ENCODE data around the gene RIC3. TPM values are rescaled to one million over a fixed set of nuclear protein-coding genes. Genes with fewer than 3 reads are reported as not detected.

RIC3 gene
- total RNA-seq, 1 experiment from 2014 or later: not detected

GRCh38 chr11:8190431-8190830 lies 21.6 kb upstream of the RIC3 start:
- H3K4me2 ChIP-seq (ENCODE audit: low read length): no peak overlapping the region
- no peak overlapping the region for H2AFZ ChIP-seq (ENCODE audit: low read length)
- H3K4me1 ChIP-seq (ENCODE audit: insufficient read depth, low read length): peaks cover 5% of the 10 kb centered on the region
- H3K36me3 ChIP-seq (ENCODE audit: low read depth, low read length): no peaks in the 10 kb centered on the region
- H3K9me2 ChIP-seq (replicated peaks; ENCODE audit: low read length): no peaks in the 10 kb centered on the region
- no peak overlapping the region for H3K27ac ChIP-seq (ENCODE audit: low read length)
- intact Hi-C loops (cut with micrococcal nuclease): no loop called here
- BruUV-seq (replicated peaks): no TSS peak
- H4K20me1 ChIP-seq (ENCODE audit: low read length): no peaks in the 10 kb centered on the region
- H3K27me3 ChIP-seq (ENCODE audit: low read length): peaks cover 10% of the 10 kb centered on the region; the same call in 1 of the 2 replicates
- H3K9me3 ChIP-seq (ENCODE audit: low read length): no peaks in the 10 kb centered on the region
- no peak for ATAC-seq
- no peaks in the 10 kb centered on the region for H3K79me2 ChIP-seq (ENCODE audit: low read length)
- no peak overlapping the region for H3K9ac ChIP-seq (ENCODE audit: low read length)
- TF ChIP-seq EZH2phosphoT487 (IDR thresholded peaks at IDR 0.05; ENCODE audit: borderline replicate concordance, low read length) (no peak), EZH2 (IDR thresholded peaks at IDR 0.05; ENCODE audit: low read length, unreplicated experiment) (no peak)
- TF ChIP-seq, protein P1, sequence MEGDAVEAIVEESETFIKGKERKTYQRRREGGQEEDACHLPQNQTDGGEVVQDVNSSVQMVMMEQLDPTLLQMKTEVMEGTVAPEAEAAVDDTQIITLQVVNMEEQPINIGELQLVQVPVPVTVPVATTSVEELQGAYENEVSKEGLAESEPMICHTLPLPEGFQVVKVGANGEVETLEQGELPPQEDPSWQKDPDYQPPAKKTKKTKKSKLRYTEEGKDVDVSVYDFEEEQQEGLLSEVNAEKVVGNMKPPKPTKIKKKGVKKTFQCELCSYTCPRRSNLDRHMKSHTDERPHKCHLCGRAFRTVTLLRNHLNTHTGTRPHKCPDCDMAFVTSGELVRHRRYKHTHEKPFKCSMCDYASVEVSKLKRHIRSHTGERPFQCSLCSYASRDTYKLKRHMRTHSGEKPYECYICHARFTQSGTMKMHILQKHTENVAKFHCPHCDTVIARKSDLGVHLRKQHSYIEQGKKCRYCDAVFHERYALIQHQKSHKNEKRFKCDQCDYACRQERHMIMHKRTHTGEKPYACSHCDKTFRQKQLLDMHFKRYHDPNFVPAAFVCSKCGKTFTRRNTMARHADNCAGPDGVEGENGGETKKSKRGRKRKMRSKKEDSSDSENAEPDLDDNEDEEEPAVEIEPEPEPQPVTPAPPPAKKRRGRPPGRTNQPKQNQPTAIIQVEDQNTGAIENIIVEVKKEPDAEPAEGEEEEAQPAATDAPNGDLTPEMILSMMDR (conservative IDR thresholded peaks at IDR 0.05; ENCODE audit: low read depth, low read length): no peak
- ChIA-PET POLR2A (ENCODE audit: unreplicated experiment) (no interaction called here), CTCF (interaction anchor here (0.6 to 1.2 kb wide), 3 partner anchors 100 to 1802 kb away, joined by 3 to 5 read pairs (median 4); no protein-coding TSS in a partner anchor)
- DNase-seq: no peak
- H3K4me3 ChIP-seq (ENCODE audit: low read length): no peak overlapping the region
- no peaks in the 10 kb centered on the region for H3F3A ChIP-seq (ENCODE audit: low read length, unreplicated experiment)

GRCh38 chr11:8186429-8186828 lies 17.6 kb upstream of the RIC3 start:
- H3K27me3 ChIP-seq (ENCODE audit: low read length): peaks cover 39% of the 10 kb centered on the region

GRCh38 chr11:8183111-8183510 lies 14.3 kb upstream of the RIC3 start:
- intact Hi-C loops (cut with micrococcal nuclease): no loop called here
- no peak overlapping the region for H3K9ac ChIP-seq (ENCODE audit: low read length)
- H3K4me3 ChIP-seq (ENCODE audit: low read length): no peak overlapping the region
- no peak overlapping the region for H3K27ac ChIP-seq (ENCODE audit: low read length)
- H3K79me2 ChIP-seq (ENCODE audit: low read length): no peaks in the 10 kb centered on the region
- BruUV-seq (replicated peaks): no TSS peak
- H3K9me2 ChIP-seq (replicated peaks; ENCODE audit: low read length): no peaks in the 10 kb centered on the region
- no peaks in the 10 kb centered on the region for H3K36me3 ChIP-seq (ENCODE audit: low read depth, low read length)
- H4K20me1 ChIP-seq (ENCODE audit: low read length): no peaks in the 10 kb centered on the region
- DNase-seq (no peak), ATAC-seq (no peak)
- ChIA-PET CTCF (no interaction called here), POLR2A (ENCODE audit: unreplicated experiment) (no interaction called here)
- no peaks in the 10 kb centered on the region for H3K4me1 ChIP-seq (ENCODE audit: insufficient read depth, low read length)
- H3K27me3 ChIP-seq (ENCODE audit: low read length): peaks cover 71% of the 10 kb centered on the region
- H2AFZ ChIP-seq (ENCODE audit: low read length): no peak overlapping the region
- H3K4me2 ChIP-seq (ENCODE audit: low read length): no peak overlapping the region
- H3F3A ChIP-seq (ENCODE audit: low read length, unreplicated experiment): no peaks in the 10 kb centered on the region
- no peaks in the 10 kb centered on the region for H3K9me3 ChIP-seq (ENCODE audit: low read length)
- TF ChIP-seq EZH2phosphoT487 (IDR thresholded peaks at IDR 0.05; ENCODE audit: borderline replicate concordance, low read length) (no peak), EZH2 (IDR thresholded peaks at IDR 0.05; ENCODE audit: low read length, unreplicated experiment) (no peak)
- TF ChIP-seq, protein P1 (conservative IDR thresholded peaks at IDR 0.05; ENCODE audit: low read depth, low read length): no peak

More at GRCh38 chr11:8186429-8186828, 17.6 kb upstream of the RIC3 start:
- no TSS peak for BruUV-seq (replicated peaks)
- H3K4me1 ChIP-seq (ENCODE audit: insufficient read depth, low read length): peaks cover 5% of the 10 kb centered on the region
- H3K36me3 ChIP-seq (ENCODE audit: low read depth, low read length): no peaks in the 10 kb centered on the region
- H3K27ac ChIP-seq (ENCODE audit: low read length): no peak overlapping the region
- ChIA-PET POLR2A (ENCODE audit: unreplicated experiment) (no interaction called here), CTCF (no interaction called here)
- H2AFZ ChIP-seq (ENCODE audit: low read length): no peak overlapping the region
- TF ChIP-seq EZH2phosphoT487 (IDR thresholded peaks at IDR 0.05; ENCODE audit: borderline replicate concordance, low read length): no peak
- TF ChIP-seq, protein P1 (conservative IDR thresholded peaks at IDR 0.05; ENCODE audit: low read depth, low read length): no peak
- no peak for TF ChIP-seq EZH2 (IDR thresholded peaks at IDR 0.05; ENCODE audit: low read length, unreplicated experiment)
- H3K9me3 ChIP-seq (ENCODE audit: low read length): no peaks in the 10 kb centered on the region
- intact Hi-C loops (cut with micrococcal nuclease): no loop called here
- no peak overlapping the region for H3K4me3 ChIP-seq (ENCODE audit: low read length)
- ATAC-seq: no peak
- no peaks in the 10 kb centered on the region for H3F3A ChIP-seq (ENCODE audit: low read length, unreplicated experiment)
- H3K9me2 ChIP-seq (replicated peaks; ENCODE audit: low read length): no peaks in the 10 kb centered on the region
- no peaks in the 10 kb centered on the region for H4K20me1 ChIP-seq (ENCODE audit: low read length)
- no peaks in the 10 kb centered on the region for H3K79me2 ChIP-seq (ENCODE audit: low read length)
- no peak overlapping the region for H3K9ac ChIP-seq (ENCODE audit: low read length)
- no peak for DNase-seq
- H3K4me2 ChIP-seq (ENCODE audit: low read length): no peak overlapping the region
